GM18511 (cell line): ENCODE measurements around the gene SUFU.
A peak's percentile ranks its signal among the peaks of the same experiment; 100 is the strongest.
"Not testable (repeated sequence)": the region's sequence is repeated elsewhere in the genome, so short reads cannot be mapped to it uniquely, and the experiment has no call there.

Source experiments
- ATAC-seq: cut with Tn5 transposase; IDR thresholded peaks from one replicate; pipeline ENCODE4 v1.9.1; 2021; ENCODE audit warnings: mild to moderate bottlenecking, moderate library complexity; ENCODE audit not compliant: unreplicated experiment

Gene SUFU

DNA sequence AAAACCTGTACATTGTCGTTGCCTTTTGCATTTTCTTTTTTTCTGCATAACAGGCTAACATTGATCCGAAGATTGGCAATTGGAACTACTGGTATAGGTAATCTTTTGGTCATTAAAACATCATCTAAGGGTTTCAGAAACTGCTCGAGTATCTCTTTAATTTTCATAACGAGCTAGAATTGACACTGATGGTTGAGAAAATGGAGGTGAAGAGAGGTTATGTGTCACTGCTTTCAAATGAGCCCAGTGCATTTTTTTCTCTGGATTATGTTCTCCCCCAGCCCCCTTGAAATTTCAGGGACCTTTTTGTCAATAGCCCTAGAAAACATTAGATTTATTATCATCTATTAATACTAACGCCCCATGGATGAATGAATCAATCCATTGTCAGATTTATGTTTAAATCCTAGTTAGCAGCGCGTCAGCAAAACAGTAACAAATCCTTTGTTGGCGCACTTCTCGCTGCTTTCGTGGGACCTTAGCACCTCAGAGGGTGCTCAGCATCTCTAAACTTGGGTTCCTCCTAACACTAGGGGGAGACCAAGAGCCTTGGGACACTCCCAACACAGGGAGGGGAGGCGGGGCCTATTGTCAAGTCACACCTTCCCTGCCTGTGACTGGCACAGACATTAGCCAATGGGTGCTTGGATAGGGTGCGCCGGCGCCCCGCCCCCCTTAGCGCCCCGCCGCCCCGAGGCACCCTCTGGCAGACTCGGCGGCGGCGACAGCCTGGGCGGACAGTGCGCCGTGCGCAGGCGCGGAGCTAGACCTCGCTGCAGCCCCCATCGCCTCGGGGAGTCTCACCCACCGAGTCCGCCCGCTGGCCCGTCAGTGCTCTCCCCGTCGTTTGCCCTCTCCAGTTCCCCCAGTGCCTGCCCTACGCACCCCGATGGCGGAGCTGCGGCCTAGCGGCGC is at the start of gene SUFU:
TSS of gene SUFU (plus strand) at position 709 of the 915 bp plus-strand sequence. CDS start at position 890, 181 bp downstream.
- ATAC-seq: peak; percentile 56

DNA sequence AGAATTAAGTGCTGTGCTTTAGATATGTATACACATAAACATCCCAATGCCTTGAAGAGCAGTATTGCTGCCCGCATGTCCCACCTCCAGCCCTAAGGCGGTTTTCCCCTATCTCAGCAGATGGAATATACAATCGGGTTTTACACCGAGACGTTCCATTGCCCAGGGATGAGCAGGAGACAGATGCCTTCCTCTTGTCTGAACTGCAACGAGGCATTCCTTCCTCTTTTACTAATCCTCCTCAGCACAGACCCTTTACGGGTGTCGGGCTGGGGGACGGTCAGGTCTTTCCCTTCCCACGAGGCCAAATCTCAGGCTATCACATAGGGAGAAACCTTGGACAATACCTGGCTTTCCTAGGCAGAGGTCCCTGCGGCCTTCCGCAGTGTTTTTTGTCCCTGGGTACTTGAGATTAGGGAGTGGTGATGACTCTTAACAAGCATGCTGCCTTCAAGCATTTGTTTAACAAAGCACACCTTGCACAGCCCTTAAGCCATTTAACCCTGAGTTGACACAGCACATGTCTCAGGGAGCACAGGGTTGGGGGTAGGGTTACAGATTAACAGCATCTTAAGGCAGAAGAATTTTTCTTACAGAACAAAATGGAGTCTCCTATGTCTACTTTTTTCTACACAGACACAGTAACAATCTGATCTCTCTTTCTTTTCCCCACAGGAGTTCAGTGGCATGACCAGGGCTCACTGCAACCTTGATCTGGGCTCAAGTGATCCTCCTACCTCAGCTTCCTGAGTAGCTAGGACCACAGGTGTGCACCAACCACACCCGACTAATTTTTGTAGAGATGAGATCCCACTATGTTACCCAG is 48.9 kb upstream of the SUFU start:
- ATAC-seq: not testable (repeated sequence)

DNA sequence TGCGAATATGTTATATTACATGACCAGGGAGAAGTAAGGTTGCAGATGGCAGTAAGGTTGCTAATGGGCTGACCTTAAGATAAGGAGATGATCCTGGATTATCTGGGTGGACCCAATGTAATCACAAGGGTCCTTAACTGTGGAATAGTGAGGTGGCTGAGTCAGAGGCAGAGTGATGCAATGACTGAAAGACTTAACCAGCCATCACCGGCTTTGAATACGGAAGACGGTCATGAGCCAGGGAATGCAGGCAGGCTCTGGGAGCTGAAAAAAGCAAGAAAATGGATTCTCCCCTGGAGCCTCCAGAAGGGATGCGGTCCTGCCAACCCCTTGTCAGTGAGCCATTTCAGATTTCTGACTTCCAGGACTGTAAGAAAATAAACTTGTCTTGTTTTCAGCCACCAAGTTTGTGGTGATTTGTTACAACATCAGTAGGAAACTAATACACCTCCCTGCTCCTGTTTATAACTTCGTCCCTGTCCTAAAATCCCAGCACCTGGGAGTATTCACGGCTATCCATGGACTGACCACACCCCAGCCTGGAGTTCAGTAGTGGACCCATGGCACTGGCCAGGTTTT is 47.8 kb upstream of the SUFU start:
- no peak for ATAC-seq

GRCh38 chr10:102457591-102458150 is 46.1 kb upstream of the SUFU start:
- no peak for ATAC-seq

DNA sequence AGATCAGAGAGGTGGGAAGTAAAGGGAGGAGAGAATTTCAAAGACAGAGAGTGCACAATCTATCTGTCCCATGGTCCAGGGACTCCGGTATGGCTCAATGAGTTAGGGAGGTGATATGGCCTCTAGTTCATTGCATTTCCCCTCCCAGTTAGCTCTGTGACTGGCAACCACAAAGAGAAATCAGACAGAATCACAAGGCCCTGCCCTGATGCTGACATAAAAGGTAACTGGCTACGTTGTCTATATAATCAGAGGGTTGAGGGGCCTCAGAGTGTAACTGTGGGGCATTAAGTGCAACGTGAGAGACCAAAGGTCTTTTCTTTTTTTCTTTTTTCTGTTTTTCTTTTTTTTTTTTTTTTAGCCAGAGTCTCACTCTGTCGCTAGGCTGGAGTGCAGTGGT is 45.1 kb upstream of the SUFU start:
- no peak for ATAC-seq

- peak; percentile 36 for ATAC-seq
These were observed 43.0 kb upstream of the SUFU start for GRCh38 chr10:102460836-102461186.

- peak; percentile 89 for ATAC-seq
These were observed 42.4 kb upstream of the SUFU start for GRCh38 chr10:102461187-102462054.

DNA sequence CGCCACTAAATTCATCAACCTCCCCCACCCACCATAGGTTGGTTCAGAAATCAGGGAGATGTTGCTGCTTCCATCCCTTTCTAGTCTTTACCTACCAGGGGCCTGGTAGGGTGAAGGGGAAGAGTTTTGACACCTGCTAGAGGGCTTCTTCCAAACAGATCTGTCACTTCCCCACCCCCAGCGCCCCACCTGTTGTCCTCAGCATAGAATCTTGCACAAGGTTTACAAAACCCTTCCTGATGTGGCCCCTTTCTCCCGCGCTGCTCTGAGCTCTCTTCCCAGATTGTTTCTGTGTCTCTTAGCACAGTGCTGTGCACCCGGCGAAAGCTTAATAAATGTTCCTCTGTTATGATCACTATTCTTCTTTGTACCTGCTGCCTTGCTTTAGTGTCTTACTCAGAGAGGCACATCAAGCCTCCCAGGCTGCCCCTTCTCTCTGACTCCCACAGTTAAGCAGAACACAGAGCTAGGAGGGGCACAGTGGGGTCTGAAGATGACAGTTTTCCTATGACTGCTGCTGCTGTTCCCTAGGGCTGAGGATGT is 41.2 kb upstream of the SUFU start:
- no peak for ATAC-seq

- no peak for ATAC-seq
These were observed 39.8 kb upstream of the SUFU start for GRCh38 chr10:102463983-102464382.

DNA sequence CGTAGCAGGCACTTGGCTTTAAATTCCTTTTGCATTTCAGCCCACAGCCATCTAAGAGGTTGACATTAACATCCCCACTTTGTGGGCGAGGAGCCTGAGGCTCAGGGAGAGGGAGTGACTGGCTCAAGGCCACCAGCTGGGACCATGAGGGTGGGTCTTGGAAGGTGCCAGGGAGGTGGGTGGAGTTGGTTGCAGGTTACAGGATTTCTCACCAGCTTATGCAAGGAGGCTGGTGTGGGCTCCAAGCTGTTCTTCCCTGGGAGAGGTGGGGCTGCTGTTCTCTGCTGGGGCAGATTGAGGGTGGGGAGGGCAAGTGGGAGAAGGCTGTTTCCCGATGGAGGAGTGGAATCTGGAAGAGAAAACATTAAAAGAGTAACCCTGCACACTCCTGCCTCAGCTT is 38.3 kb upstream of the SUFU start:
- ATAC-seq: no peak

DNA sequence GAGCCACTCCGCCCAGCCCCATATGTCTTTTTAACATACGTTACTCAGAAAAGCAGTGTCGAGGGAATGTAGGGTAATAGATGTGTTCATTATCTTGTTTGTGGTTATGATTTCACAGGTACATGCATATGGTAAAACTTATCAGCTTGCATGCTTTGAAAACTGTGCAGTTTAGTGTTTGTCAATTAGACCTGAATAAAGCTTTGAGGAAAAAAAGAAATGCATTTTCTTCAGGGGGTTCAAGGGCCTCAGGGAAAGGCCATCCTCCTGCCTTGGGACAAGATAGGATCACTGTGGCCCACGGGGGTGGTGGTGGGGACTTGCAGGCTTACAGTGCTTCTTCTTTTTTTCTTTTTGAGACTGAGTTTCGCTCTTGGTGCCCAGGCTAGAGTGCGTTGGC is 36.5 kb upstream of the SUFU start:
- no peak for ATAC-seq

DNA sequence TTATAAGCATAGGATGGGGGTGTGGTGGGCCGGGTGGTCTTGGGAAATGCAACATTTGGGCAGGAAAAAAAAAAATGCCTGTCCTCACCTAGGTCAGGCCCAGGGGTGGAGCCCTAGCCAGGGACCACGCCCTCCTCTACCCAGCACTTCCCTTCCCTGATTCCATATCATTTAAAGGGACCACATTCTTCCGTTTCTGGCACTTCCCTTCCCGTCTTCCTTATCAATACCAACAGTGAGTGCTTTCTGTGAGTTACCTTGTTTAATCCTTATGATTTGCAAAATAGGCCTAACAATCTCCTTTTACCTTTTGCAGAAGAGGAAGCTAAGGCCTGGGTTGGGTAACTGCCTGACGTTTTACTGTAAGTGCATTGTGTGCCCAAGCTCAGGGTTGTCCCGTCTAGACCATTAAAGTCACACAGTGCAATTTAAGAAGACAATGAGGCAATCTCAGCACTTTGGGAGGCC is 35.8 kb upstream of the SUFU start:
- ATAC-seq: no peak

- ATAC-seq: no peak
These were observed 35.1 kb upstream of the SUFU start for GRCh38 chr10:102468683-102469082.

DNA sequence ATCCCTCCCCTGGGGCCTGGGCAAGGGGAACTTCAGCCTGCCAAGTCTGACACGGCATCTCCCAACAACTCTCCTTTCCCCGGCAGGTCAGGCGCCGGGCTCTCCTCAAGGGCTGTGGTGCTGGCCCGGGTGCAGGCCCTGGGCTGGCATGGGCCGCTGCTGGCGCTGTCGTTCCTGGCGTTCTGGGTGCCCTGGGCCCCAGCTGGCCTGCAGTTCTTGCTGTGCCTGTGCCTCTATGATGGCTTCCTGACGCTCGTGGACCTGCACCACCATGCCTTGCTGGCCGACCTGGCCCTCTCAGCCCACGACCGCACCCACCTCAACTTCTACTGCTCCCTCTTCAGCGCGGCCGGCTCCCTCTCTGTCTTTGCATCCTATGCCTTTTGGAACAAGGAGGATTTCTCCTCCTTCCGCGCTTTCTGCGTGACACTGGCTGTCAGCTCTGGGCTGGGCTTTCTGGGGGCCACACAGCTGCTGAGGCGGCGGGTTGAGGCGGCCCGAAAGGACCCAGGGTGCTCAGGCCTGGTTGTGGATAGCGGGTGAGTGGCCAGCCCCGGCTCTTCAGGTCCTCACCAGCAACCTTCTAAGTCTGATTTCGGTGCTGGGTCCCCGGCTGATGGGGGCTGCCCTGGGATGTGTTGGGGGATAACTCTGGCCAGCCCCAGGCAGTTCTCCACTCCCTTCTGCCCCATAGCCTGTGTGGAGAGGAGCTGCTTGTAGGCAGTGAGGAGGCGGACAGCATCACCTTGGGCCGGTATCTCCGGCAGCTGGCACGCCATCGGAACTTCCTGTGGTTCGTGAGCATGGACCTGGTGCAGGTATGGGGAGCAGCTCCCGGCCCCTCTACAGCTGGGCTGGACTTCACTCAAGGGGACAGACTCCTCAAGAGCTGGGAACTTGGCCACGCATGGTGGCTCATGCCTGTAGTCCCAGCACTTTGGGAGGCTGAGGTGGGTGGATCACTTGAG is 32.9 kb upstream of the SUFU start:
- no peak for ATAC-seq

DNA sequence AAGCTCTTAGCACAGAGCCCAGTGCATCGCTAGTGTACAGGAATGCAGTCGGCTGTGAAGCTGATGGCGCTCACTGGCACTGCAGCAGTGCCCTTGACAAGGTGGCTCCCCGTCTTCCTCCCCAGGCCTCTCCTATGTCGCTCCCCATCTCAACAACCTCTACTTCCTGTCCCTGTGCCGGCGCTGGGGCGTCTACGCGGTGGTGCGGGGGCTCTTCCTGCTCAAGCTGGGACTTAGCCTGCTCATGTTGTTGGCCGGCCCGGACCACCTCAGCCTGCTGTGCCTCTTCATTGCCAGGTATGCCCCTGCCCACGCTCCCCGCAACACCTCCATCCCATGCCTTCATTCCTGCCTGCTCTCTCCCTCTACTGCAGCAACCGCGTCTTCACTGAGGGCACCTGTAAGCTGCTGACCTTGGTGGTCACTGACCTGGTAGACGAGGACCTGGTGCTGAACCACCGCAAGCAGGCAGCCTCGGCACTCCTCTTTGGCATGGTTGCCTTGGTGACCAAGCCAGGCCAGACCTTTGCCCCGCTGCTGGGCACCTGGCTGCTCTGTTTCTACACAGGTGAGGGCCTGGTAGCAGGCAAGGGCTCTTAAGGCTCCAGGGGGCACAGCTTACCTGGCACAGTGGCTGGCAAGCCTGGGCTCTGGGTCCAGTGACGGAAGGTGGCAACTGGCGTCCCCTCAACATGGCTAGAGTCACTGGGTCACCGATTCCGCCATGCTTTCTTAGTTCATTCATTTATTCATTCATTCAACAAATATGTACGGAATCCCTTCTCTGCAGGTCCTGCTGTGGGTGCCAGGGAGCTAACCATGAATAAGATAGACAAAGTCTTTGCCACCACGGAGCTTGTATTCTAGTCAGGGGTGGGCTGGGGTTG is 30.1 kb upstream of the SUFU start:
- no peak for ATAC-seq

GRCh38 chr10:102475451-102476040 is 28.2 kb upstream of the SUFU start:
- no peak for ATAC-seq

- ATAC-seq: no peak
These were observed 27.2 kb upstream of the SUFU start for GRCh38 chr10:102476466-102477141.
